Upper lobe of left lung (tissue), 6 donors: Measurements from ENCODE around the gene HCFC1. TPM values are rescaled to one million over a fixed set of nuclear protein-coding genes. Genes with fewer than 3 reads are reported as not detected.

ENCODE experiments used
- ATAC-seq, 2 donors: fragments of 200-7000 bp; cut with Tn5 transposase; one replicate each; pipeline ENCODE4 v1.9.1; 2022; ENCODE audit warnings: mild to moderate bottlenecking in 2 of 2, moderate library complexity in 2 of 2; ENCODE audit not compliant: low FRiP score in 2 of 2
- DNase-seq, 2 donors: peaks; one replicate each; pipeline ENCODE4 v3.0.0-alpha.2; 2019 to 2020
- H3K27ac ChIP-seq, 4 donors: fragments of 200-600 bp; sonication (generic); one replicate each; pipeline ENCODE4 v1.5.1; 2016 to 2019
- H3K27me3 ChIP-seq, 4 donors: fragments of 200-600 bp; sonication (generic); one replicate each; pipeline ENCODE4 v1.5.1; 2017 to 2019
- H3K36me3 ChIP-seq, 4 donors: fragments of 200-600 bp; sonication (generic); one replicate each; pipeline ENCODE4 v1.5.1; 2016 to 2019
- H3K4me1 ChIP-seq, 4 donors: fragments of 200-600 bp; sonication (generic); one replicate each; pipeline ENCODE4 v1.5.1; 2018 to 2019
- H3K4me3 ChIP-seq, 4 donors: fragments of 200-600 bp; sonication (generic); one replicate each; pipeline ENCODE4 v1.5.1; 2017 to 2019; ENCODE audit warnings: mild to moderate bottlenecking in 2 of 4, moderate library complexity in 1 of 4
- H3K9me3 ChIP-seq, 4 donors: fragments of 200-600 bp; sonication (generic); one replicate each; pipeline ENCODE4 v1.5.1; 2018 to 2019
- CTCF ChIP-seq, 6 experiments: fragments of 450-650 bp in 4 of 6; fragments of 200-600 bp in 2 of 6; sonication (generic) in 2 of 6; IDR thresholded peaks; one replicate each; pipeline ENCODE4 v1.5.1; 2016 to 2019; ENCODE audit warnings: antibody characterized with exemption in 6 of 6
- EP300 ChIP-seq, 4 donors: sonication (generic); formaldehyde crosslinking; IDR thresholded peaks; one replicate each; pipeline ENCODE4 v1.5.1; 2017; ENCODE audit warnings: antibody characterized with exemption in 4 of 4, control low read depth in 2 of 4
- POLR2A ChIP-seq, 4 donors: fragments of 450-650 bp; IDR thresholded peaks; one replicate each; pipeline ENCODE4 v1.5.1; 2016 to 2017; ENCODE audit warnings: antibody characterized with exemption in 4 of 4, mild to moderate bottlenecking in 2 of 4
- POLR2AphosphoS5 ChIP-seq, 2 donors: sonication (generic); formaldehyde crosslinking; IDR thresholded peaks; one replicate each; pipeline ENCODE4 v1.5.1; 2017; ENCODE audit warnings: antibody characterized with exemption in 2 of 2
- WGBS, 2 donors: methylation state at CpG; one replicate each; pipeline ENCODE4 v1.1.5; 2017 to 2018; 5-methylcytosine and 5-hydroxymethylcytosine counted together
- total RNA-seq, 6 donors: library from RNA; depleted of rRNA in 4 of 6; stranded (reverse); fragments of >200 nt in 4 of 6; gene quantifications; one replicate each; pipeline versions ENCODE4 v1.1.0 to v1.2.1, GENCODE V29; 2016 to 2021
- donor health status: DM: no; HTN: no; CAD: no; lungs with moderate emphysema.
- donor health status: DM: no; HTN: yes; CAD: no; lungs with severe emphysema.

HCFC1 gene
- total RNA-seq, 6 donors from 2014 or later = 40.8 to 78.9 (median 52.2) TPM

GRCh38 chrX:153948002-153948466 is 23.6 kb downstream of the HCFC1 start:
- no peak for TF ChIP-seq POLR2A (IDR thresholded peaks at IDR 0.05)
- no peak for TF ChIP-seq POLR2AphosphoS5 (IDR thresholded peaks at IDR 0.05)
- TF ChIP-seq EP300 (IDR thresholded peaks at IDR 0.05) = no peak
- no peak for TF ChIP-seq CTCF (IDR thresholded peaks at IDR 0.05)
- WGBS, 2 donors = 24 to 69% methylated on average over 2 to 10 of the region's 10 CpGs
- H3K4me3 ChIP-seq = no peak overlapping the region
- H3K27me3 ChIP-seq = no peaks in the 10 kb centered on the region
- DNase-seq (no peak), ATAC-seq (no peak)
- peaks cover 10 to 47% (median 12%) of the 10 kb centered on the region in 4 donors for H3K4me1 ChIP-seq
- peak overlapping the region; percentile 35 to 78 (median 58) for H3K27ac ChIP-seq
- no peaks in the 10 kb centered on the region for H3K9me3 ChIP-seq
- H3K36me3 ChIP-seq = peaks cover 0 to 48% (median 33%) of the 10 kb centered on the region in 4 donors

DNA sequence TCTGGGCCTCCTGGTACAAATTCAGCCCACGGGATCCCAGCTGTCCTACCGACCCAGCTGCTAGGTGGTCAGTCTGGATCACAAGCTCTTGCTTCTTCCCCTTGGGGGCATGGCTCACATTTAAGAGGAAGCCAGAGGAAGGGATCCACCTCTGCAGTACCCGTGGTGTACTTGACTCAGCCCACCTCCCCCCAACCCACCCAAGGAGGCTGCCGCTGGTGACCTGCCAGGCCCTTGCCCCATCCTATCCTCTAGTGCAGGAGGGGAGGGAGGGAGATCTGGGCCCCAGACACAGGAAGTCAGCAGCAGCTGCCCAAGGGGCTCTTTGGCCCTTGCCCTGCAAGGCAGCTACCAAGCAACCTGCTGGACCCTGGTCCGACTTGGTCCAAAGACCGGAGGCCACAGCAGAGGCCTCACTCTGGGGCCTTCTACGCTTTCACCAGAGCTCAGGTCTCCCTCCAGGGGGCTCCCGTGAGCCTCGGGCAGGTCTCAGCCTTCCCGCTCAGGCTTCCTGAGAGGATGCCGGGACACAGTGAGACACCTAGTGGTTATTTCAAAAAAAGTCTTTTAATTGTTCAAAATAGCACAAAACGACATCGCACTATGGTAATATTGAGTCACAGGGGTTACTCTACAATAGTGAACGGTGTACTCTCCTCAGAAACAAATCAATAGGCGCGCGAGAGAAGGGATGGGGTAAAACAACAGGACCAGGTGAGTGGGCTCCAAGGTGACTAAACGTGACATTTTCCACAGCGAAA is 24.4 kb downstream of the HCFC1 start:
- 47 to 50% methylated on average over 8 to 18 of the region's 19 CpGs for WGBS, 2 donors
- DNase-seq (peak in 1 of 2 donors; percentile 79), ATAC-seq (peak; percentile 82 to 89)
- peaks cover 0 to 41% (median 26%) of the 10 kb centered on the region in 4 donors for H3K36me3 ChIP-seq
- H3K27ac ChIP-seq = peak overlapping the region; percentile 30 to 78 (median 58)
- no peaks in the 10 kb centered on the region for H3K9me3 ChIP-seq
- H3K4me3 ChIP-seq = no peak overlapping the region
- TF ChIP-seq POLR2AphosphoS5 (IDR thresholded peaks at IDR 0.05) = no peak
- no peak for TF ChIP-seq POLR2A (IDR thresholded peaks at IDR 0.05)
- TF ChIP-seq CTCF (IDR thresholded peaks at IDR 0.05) = peak; percentile 65 to 85 (median 74)
- H3K27me3 ChIP-seq = no peaks in the 10 kb centered on the region
- H3K4me1 ChIP-seq = peaks cover 10 to 52% (median 12%) of the 10 kb centered on the region in 4 donors

DNA sequence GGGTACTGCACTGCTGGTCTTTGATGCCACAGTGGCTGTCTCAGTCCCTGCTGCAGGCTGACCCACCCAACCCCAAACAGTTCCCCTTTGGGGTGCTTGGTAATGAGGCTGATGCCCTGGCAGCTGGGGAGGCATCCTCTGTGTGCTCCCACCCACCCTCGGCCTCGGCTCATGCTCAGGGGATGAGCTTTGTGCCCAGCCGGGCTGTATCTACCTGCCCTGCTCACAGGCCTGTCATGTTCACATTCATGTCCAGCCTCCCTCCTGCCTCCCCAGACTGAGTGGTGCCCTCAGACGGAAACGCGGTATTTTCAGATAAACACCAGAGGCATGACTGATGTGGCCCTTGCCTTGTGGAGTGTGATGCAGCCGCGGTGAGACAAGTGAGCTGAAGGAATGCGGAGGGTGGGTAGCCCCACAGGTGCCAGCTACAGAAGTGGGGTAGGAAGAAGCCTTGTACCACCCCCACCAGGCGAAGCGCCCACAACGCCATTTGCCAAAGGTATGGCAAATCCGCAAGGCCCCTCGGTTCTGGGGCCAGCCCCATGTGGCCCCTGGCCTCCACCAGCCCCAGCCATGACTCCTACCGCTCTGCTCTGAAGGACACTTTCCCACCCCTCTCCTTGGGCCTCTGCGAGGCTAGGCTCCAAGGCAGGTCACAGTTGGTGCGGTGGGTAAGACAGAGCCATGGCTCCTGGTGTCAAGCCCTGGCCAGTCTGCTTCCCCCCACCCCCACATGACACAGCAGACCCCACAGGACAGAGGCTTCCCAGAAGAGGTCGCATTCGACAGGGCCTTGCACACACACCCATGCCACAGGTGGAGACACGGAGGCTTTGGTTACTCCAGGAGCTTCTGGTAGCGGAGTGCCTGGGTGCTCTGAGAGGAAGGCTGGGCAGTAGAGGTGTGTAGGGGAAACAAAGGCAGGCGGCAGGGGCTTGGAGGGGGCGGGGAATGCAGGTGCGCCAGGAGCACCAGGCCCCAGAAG is 25.4 kb downstream of the HCFC1 start:
- peaks cover 10 to 59% (median 13%) of the 10 kb centered on the region in 4 donors for H3K4me1 ChIP-seq
- no peak for TF ChIP-seq POLR2A (IDR thresholded peaks at IDR 0.05)
- TF ChIP-seq POLR2AphosphoS5 (IDR thresholded peaks at IDR 0.05) = no peak
- no peak for TF ChIP-seq CTCF (IDR thresholded peaks at IDR 0.05)
- TF ChIP-seq EP300 (IDR thresholded peaks at IDR 0.05) = no peak
- 84% methylated on average over 20 of the region's 24 CpGs; no CpG with 5 or more reads in 1 of the 2 donors for WGBS, 2 donors
- ATAC-seq (no peak), DNase-seq (no peak)
- no peaks in the 10 kb centered on the region for H3K9me3 ChIP-seq
- peak overlapping the region in 2 of 4 donors; percentile 70 to 78 for H3K27ac ChIP-seq
- no peak overlapping the region for H3K4me3 ChIP-seq
- peaks cover 0 to 32% (median 17%) of the 10 kb centered on the region in 4 donors for H3K36me3 ChIP-seq
- no peaks in the 10 kb centered on the region for H3K27me3 ChIP-seq

DNA sequence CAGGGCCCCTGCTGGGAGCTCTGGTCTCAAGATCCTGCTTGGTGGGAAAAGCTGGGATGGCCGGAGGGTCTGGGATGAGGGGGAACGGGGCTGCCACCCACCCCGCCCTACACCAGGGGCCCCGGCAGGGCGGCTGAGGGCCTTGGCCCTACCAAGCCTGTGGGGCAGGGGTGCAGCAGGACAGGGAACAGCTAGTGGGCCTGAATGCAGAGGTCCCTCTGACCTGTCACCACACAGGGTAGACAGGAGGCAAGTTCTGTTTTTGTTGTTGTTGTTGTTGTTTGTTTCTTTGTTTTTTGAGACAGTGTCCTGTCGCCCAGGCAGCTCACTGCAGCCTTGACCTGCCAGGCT is 26.8 kb downstream of the HCFC1 start:
- Histone ChIP-seq H3K4me3 (peak overlapping the region in 3 of 4 donors; percentile 47 to 59 (median 51)), H3K27ac (peak overlapping the region; percentile 12 to 87 (median 61)), H3K27me3 (no peaks in the 10 kb centered on the region), H3K36me3 (peaks cover 0 to 17% (median 6%) of the 10 kb centered on the region in 4 donors), H3K9me3 (no peaks in the 10 kb centered on the region), H3K4me1 (peaks cover 9 to 70% (median 11%) of the 10 kb centered on the region in 4 donors)
- ATAC-seq = peak; percentile 4 to 20
- WGBS, 2 donors = 73% methylated on average over 6 of the region's 6 CpGs; no CpG with 5 or more reads in 1 of the 2 donors
- no peak for TF ChIP-seq EP300 (IDR thresholded peaks at IDR 0.05)
- no peak for TF ChIP-seq POLR2A (IDR thresholded peaks at IDR 0.05)
- TF ChIP-seq POLR2AphosphoS5 (IDR thresholded peaks at IDR 0.05) = no peak
- no peak for TF ChIP-seq CTCF (IDR thresholded peaks at IDR 0.05)
- no peak for DNase-seq
